Mesenchymal stem cell (in vitro differentiated cells and primary cell): ENCODE data around the gene NFIB.

Experiments used
- DNase-seq: peaks from one replicate; pipeline ENCODE4 v3.0.0-alpha.2; 2013
- H2AFZ ChIP-seq: one replicate; pipeline ENCODE4 v1.6.1; 2013; ENCODE audit warnings: low read depth, mild to moderate bottlenecking, control low read depth, inconsistent platforms, low read length, moderate library complexity
- H2AK5ac ChIP-seq: 2 replicates; pipeline ENCODE4 v1.6.1; 2013; ENCODE audit warnings: low read length, moderate library complexity, mild to moderate bottlenecking, inconsistent platforms; ENCODE audit not compliant: severe bottlenecking
- H2BK120ac ChIP-seq: one replicate; pipeline ENCODE4 v1.6.1; 2013; ENCODE audit warnings: low read depth, mild to moderate bottlenecking, inconsistent platforms, low read length, moderate library complexity
- H2BK12ac ChIP-seq, 2 experiments: one replicate each; pipeline ENCODE4 v1.6.1; 2013; ENCODE audit warnings: inconsistent platforms in 2 of 2, low read length in 2 of 2, mild to moderate bottlenecking in 2 of 2, moderate library complexity in 2 of 2, control low read depth in 1 of 2
- H2BK15ac ChIP-seq: one replicate; pipeline ENCODE4 v1.6.1; 2013; ENCODE audit warnings: mild to moderate bottlenecking, low read depth, inconsistent platforms; ENCODE audit not compliant: poor library complexity, severe bottlenecking
- H2BK5ac ChIP-seq: 2 replicates; pipeline ENCODE4 v1.6.1; 2013; ENCODE audit warnings: low read depth, mild to moderate bottlenecking, low read length, control low read depth, inconsistent platforms; ENCODE audit not compliant: poor library complexity, severe bottlenecking
- H3K14ac ChIP-seq, 2 experiments: one replicate each; pipeline ENCODE4 v1.6.1; 2013; ENCODE audit warnings: inconsistent platforms in 2 of 2, low read length in 2 of 2, control low read depth in 1 of 2, mild to moderate bottlenecking in 1 of 2, moderate library complexity in 1 of 2
- H3K18ac ChIP-seq, 2 experiments: one replicate each; pipeline ENCODE4 v1.6.1; 2013; ENCODE audit warnings: inconsistent platforms in 2 of 2, low read length in 2 of 2, control low read depth in 1 of 2, low read depth in 1 of 2, mild to moderate bottlenecking in 1 of 2
- H3K23ac ChIP-seq, 2 experiments: one replicate each; pipeline ENCODE4 v1.6.1; 2013; ENCODE audit warnings: inconsistent platforms in 2 of 2, low read length in 2 of 2, mild to moderate bottlenecking in 2 of 2, moderate library complexity in 2 of 2, control low read depth in 1 of 2
- H3K27ac ChIP-seq: 2 replicates; pipeline ENCODE4 v1.5.1; 2013; ENCODE audit warnings: mild to moderate bottlenecking, moderate library complexity, low read length, control low read depth, inconsistent platforms; ENCODE audit not compliant: poor library complexity, severe bottlenecking
- H3K27me3 ChIP-seq, 2 experiments: 2 replicates each; pipeline versions ENCODE4 v1.6.1 to v1.7.0; 2013; ENCODE audit warnings: low read length in 2 of 2, mild to moderate bottlenecking in 2 of 2, moderate library complexity in 2 of 2, control low read depth in 1 of 2, inconsistent platforms in 1 of 2; ENCODE audit not compliant: control insufficient read depth in 1 of 2, insufficient read depth in 1 of 2
- H3K36me3 ChIP-seq, 2 experiments: 2 replicates each; pipeline versions ENCODE4 v1.6.1 to v1.7.0; 2013; ENCODE audit warnings: low read length in 2 of 2, control low read depth in 1 of 2, inconsistent platforms in 1 of 2, low read depth in 1 of 2, mild to moderate bottlenecking in 1 of 2; ENCODE audit not compliant: insufficient read depth in 2 of 2, control insufficient read depth in 1 of 2
- H3K4ac ChIP-seq, 2 experiments: one replicate each; pipeline ENCODE4 v1.6.1; 2013; ENCODE audit warnings: inconsistent platforms in 2 of 2, low read length in 2 of 2, mild to moderate bottlenecking in 2 of 2, moderate library complexity in 2 of 2, control low read depth in 1 of 2, low read depth in 1 of 2
- H3K4me1 ChIP-seq: 2 replicates; pipeline ENCODE4 v1.6.1; 2013; ENCODE audit warnings: low read depth, low read length, control low read depth; ENCODE audit not compliant: control insufficient read depth, insufficient read depth
- H3K4me2 ChIP-seq: 2 replicates; pipeline ENCODE4 v1.6.1; 2013; ENCODE audit warnings: low read length, mild to moderate bottlenecking, inconsistent platforms; ENCODE audit not compliant: poor library complexity, severe bottlenecking
- H3K4me3 ChIP-seq, 2 experiments: 2 replicates each; pipeline versions ENCODE4 v1.5.1 to v1.7.0; 2013; ENCODE audit warnings: low read length in 2 of 2, mild to moderate bottlenecking in 2 of 2, control low read depth in 1 of 2, low read depth in 1 of 2; ENCODE audit not compliant: insufficient read depth in 1 of 2
- H3K79me1 ChIP-seq: replicated peaks from 2 replicates; pipeline ENCODE4 v1.6.1; 2013; ENCODE audit warnings: mild to moderate bottlenecking, control low read depth, low read length, inconsistent platforms; ENCODE audit not compliant: poor library complexity, severe bottlenecking
- H3K9ac ChIP-seq: 2 replicates; pipeline ENCODE4 v1.7.0; 2013; ENCODE audit warnings: mild to moderate bottlenecking, low read length, moderate library complexity
- H3K9me3 ChIP-seq: 2 replicates; pipeline ENCODE4 v1.7.0; 2013; ENCODE audit warnings: mild to moderate bottlenecking, low read length; ENCODE audit not compliant: control insufficient read depth
- H4K8ac ChIP-seq: one replicate; pipeline ENCODE4 v1.6.1; 2013; ENCODE audit warnings: inconsistent platforms, mild to moderate bottlenecking, low read length, moderate library complexity
- H4K91ac ChIP-seq: one replicate; pipeline ENCODE4 v1.6.1; 2013; ENCODE audit warnings: mild to moderate bottlenecking, low read length, inconsistent platforms
- WGBS: methylation state at CpG from one replicate; pipeline ENCODE4 v1.1.7; 2013; ENCODE audit warnings: mixed read lengths; 5-methylcytosine and 5-hydroxymethylcytosine counted together

Gene NFIB

DNA sequence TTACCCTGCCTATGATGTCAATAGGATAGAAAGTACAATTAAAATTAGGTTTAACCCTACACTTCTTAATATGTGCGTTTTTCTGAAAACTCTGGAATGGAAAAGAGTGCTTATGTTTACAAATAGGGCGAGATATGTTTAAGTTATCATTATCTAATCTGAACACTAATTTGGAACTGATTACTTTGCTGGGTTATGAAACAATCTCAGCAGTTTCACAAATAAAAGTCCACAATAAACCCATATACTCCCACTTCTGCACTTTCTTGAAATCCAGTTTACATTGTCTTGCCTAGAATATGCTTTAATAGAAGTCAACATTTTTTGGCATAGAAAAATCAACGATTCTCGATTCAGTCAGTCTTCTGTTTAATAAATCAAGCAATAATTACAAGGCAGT, 236.3 kb downstream of the NFIB start:
- H3K4me1 ChIP-seq = peaks cover 3% of the 10 kb centered on the region
- WGBS = no CpG with 5 or more reads among the region's 4 CpGs

GRCh38 chr9:14075218-14075617, 238.7 kb downstream of the NFIB start:
- H3K23ac ChIP-seq = no peak overlapping the region
- no peaks in the 10 kb centered on the region for H3K27me3 ChIP-seq
- no peaks in the 10 kb centered on the region for H3K79me1 ChIP-seq
- no peak overlapping the region for H3K4ac ChIP-seq
- H2AK5ac ChIP-seq = no peak overlapping the region
- no peak for DNase-seq
- no peak overlapping the region for H2BK15ac ChIP-seq
- H3K36me3 ChIP-seq = no peaks in the 10 kb centered on the region
- H3K4me1 ChIP-seq = no peaks in the 10 kb centered on the region
- H3K27ac ChIP-seq = no peak overlapping the region
- no peak overlapping the region for H3K4me3 ChIP-seq
- no peak overlapping the region for H2AFZ ChIP-seq
- H3K4me2 ChIP-seq = no peak overlapping the region
- H3K14ac ChIP-seq = no peak overlapping the region
- no peak overlapping the region for H2BK120ac ChIP-seq
- no peak overlapping the region for H3K9ac ChIP-seq
- WGBS = 88% methylated on average over 4 of the region's 4 CpGs
- H2BK12ac ChIP-seq = no peak overlapping the region
- no peak overlapping the region for H2BK5ac ChIP-seq
- H3K18ac ChIP-seq = no peak overlapping the region
- no peak overlapping the region for H4K8ac ChIP-seq
- H4K91ac ChIP-seq = no peak overlapping the region
- no peaks in the 10 kb centered on the region for H3K9me3 ChIP-seq

More for the DNA sequence above, 236.3 kb downstream of the NFIB start:
- no peak overlapping the region for H4K8ac ChIP-seq
- H3K4me2 ChIP-seq = no peak overlapping the region
- H4K91ac ChIP-seq = no peak overlapping the region
- no peak overlapping the region for H3K4ac ChIP-seq
- no peak overlapping the region for H3K23ac ChIP-seq
- no peak overlapping the region for H2AFZ ChIP-seq
- H3K79me1 ChIP-seq = no peaks in the 10 kb centered on the region
- no peaks in the 10 kb centered on the region for H3K9me3 ChIP-seq
- no peaks in the 10 kb centered on the region for H3K36me3 ChIP-seq
- H2BK12ac ChIP-seq = no peak overlapping the region
- H3K14ac ChIP-seq = no peak overlapping the region
- no peak overlapping the region for H3K4me3 ChIP-seq
- no peak overlapping the region for H2BK5ac ChIP-seq
- no peaks in the 10 kb centered on the region for H3K27me3 ChIP-seq
- H2BK15ac ChIP-seq = no peak overlapping the region
- no peak overlapping the region for H3K27ac ChIP-seq
- H3K9ac ChIP-seq = no peak overlapping the region
- no peak for DNase-seq
- H2AK5ac ChIP-seq = no peak overlapping the region
- no peak overlapping the region for H2BK120ac ChIP-seq
- H3K18ac ChIP-seq = no peak overlapping the region

DNA sequence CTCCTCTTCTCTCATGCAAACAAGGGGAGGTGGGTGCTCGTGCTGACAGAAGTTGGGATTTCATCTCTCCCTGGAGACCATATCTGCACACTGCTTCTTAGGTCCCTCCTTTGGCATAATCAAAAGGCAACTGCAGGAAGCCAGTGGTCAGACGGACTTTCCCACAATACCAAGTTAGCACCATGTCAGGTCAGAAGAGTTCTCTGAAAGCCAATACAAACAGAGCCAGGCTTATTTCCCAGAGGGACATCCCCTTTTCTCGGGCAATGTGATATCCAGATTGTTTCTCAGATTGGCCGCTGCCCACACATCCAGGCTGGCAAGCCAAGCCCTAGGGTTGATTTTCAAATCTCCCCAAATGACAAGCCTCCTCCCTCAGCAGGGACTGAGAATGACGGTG, 241.1 kb downstream of the NFIB start:
- H2BK12ac ChIP-seq = no peak overlapping the region
- H2BK15ac ChIP-seq = no peak overlapping the region
- H2BK5ac ChIP-seq = no peak overlapping the region
- no peak for DNase-seq
- H3K27ac ChIP-seq = no peak overlapping the region
- no peak overlapping the region for H3K18ac ChIP-seq
- H3K23ac ChIP-seq = no peak overlapping the region
- H2AFZ ChIP-seq = no peak overlapping the region
- H2BK120ac ChIP-seq = no peak overlapping the region
- no peaks in the 10 kb centered on the region for H3K79me1 ChIP-seq
- H3K9me3 ChIP-seq = no peaks in the 10 kb centered on the region
- no peak overlapping the region for H4K8ac ChIP-seq
- H3K14ac ChIP-seq = no peak overlapping the region
- WGBS = 96% methylated on average over 4 of the region's 5 CpGs
- H3K4me3 ChIP-seq = no peak overlapping the region
- H3K4me2 ChIP-seq = no peak overlapping the region
- H3K4me1 ChIP-seq = no peaks in the 10 kb centered on the region
- H3K9ac ChIP-seq = no peak overlapping the region
- H4K91ac ChIP-seq = no peak overlapping the region
- no peak overlapping the region for H2AK5ac ChIP-seq
- no peaks in the 10 kb centered on the region for H3K36me3 ChIP-seq
- no peak overlapping the region for H3K4ac ChIP-seq
- H3K27me3 ChIP-seq = no peaks in the 10 kb centered on the region

DNA sequence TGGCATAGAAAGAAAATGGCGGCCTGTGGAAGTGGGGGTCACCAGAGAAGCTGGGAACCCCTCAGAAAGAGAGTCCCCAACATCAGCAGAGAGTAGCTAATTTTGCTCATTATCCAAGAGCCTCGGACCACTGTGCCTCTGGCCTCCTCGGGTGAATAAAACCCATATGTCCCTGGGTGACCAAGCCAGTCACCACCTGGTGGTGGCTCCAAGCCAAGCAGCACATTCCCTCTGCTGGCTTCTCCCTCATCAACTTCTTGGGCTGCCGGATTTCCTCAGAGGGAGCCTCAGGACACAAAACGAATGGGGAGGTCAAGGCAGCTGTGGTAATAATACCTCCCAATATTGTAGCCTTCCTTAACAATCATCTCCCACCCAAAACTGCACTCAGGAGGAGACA, 242.5 kb downstream of the NFIB start:
- Histone ChIP-seq H3K14ac (no peak overlapping the region), H4K8ac (no peak overlapping the region), H4K91ac (no peak overlapping the region), H2BK120ac (no peak overlapping the region), H3K4ac (no peak overlapping the region), H2AFZ (no peak overlapping the region), H2BK5ac (no peak overlapping the region), H3K27me3 (no peaks in the 10 kb centered on the region), H3K4me2 (no peak overlapping the region), H3K9me3 (no peaks in the 10 kb centered on the region), H3K36me3 (no peaks in the 10 kb centered on the region), H2AK5ac (no peak overlapping the region), H3K9ac (no peak overlapping the region), H2BK15ac (no peak overlapping the region), H3K27ac (no peak overlapping the region), H2BK12ac (no peak overlapping the region), H3K23ac (no peak overlapping the region), H3K18ac (no peak overlapping the region), H3K4me3 (no peak overlapping the region), H3K79me1 (no peaks in the 10 kb centered on the region), H3K4me1 (no peaks in the 10 kb centered on the region)
- DNase-seq = no peak
- 85% methylated on average over 5 of the region's 5 CpGs for WGBS
